HG02970 (cell line): ENCODE measurements around the gene ANKRD30A.
"Not testable (repeated sequence)": the region's sequence is repeated elsewhere in the genome, so short reads cannot be mapped to it uniquely, and the experiment has no call there.

Experiments
- ATAC-seq: cut with Tn5 transposase; IDR thresholded peaks from one replicate; pipeline ENCODE4 v1.9.1; 2021; ENCODE audit warnings: mild to moderate bottlenecking, moderate library complexity, moderate number of reproducible peaks; ENCODE audit not compliant: unreplicated experiment, low FRiP score

Gene ANKRD30A, protein sequence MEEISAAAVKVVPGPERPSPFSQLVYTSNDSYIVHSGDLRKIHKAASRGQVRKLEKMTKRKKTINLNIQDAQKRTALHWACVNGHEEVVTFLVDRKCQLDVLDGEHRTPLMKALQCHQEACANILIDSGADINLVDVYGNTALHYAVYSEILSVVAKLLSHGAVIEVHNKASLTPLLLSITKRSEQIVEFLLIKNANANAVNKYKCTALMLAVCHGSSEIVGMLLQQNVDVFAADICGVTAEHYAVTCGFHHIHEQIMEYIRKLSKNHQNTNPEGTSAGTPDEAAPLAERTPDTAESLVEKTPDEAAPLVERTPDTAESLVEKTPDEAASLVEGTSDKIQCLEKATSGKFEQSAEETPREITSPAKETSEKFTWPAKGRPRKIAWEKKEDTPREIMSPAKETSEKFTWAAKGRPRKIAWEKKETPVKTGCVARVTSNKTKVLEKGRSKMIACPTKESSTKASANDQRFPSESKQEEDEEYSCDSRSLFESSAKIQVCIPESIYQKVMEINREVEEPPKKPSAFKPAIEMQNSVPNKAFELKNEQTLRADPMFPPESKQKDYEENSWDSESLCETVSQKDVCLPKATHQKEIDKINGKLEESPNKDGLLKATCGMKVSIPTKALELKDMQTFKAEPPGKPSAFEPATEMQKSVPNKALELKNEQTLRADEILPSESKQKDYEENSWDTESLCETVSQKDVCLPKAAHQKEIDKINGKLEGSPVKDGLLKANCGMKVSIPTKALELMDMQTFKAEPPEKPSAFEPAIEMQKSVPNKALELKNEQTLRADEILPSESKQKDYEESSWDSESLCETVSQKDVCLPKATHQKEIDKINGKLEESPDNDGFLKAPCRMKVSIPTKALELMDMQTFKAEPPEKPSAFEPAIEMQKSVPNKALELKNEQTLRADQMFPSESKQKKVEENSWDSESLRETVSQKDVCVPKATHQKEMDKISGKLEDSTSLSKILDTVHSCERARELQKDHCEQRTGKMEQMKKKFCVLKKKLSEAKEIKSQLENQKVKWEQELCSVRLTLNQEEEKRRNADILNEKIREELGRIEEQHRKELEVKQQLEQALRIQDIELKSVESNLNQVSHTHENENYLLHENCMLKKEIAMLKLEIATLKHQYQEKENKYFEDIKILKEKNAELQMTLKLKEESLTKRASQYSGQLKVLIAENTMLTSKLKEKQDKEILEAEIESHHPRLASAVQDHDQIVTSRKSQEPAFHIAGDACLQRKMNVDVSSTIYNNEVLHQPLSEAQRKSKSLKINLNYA (N-terminal part only)

DNA sequence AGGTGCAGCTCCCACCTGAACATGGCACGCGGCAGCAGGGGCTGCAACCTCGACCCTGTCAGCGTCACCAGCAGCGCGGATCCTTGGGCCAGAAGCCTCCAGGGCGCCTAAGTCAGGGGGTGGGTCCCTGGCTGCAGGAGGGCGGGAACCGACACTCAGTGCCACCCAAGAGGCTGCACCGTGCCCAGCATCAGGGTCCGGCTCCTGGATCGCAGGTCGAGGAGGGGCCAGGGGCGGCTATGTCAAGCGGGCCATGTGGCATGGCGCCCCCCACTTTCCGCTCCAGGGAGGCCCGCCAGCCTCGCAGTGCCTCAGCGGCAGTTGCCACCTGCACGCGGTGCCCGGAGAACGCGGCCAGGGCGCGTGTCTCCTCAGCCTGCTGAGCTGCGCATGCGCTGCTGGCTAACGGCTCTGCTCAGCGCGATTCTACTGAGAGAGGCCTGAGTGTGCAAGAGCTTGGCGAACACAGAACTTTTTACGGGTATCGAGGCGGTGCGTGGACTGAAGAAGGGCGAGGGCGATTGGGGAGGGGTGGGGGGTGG is at the start of gene ANKRD30A:
ANKRD30A (plus strand) TSS at position 408 of the 542 bp plus-strand sequence. CDS start 190 bp downstream, outside the sequence.
- ATAC-seq = no peak

DNA sequence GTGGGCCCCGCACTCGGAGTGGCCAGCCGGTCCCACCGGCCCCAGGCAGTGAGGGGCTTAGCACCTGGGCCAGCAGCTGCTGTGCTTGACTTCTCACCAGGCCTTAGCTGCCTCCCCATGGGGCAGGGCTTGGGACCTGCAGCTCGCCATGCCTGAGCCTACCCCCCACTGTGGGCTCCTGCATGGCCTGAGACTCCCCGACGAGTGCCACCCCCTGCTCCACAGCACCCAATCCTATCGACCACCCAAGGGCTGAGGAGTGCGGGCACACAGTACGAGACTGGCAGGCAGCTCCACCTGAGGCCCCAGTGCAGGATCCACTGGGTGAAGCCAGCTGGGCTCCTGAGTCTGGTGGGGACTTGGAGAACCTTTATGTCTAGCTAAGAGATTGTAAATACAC is 49.3 kb upstream of the ANKRD30A start:
- ATAC-seq = not testable (repeated sequence)

DNA sequence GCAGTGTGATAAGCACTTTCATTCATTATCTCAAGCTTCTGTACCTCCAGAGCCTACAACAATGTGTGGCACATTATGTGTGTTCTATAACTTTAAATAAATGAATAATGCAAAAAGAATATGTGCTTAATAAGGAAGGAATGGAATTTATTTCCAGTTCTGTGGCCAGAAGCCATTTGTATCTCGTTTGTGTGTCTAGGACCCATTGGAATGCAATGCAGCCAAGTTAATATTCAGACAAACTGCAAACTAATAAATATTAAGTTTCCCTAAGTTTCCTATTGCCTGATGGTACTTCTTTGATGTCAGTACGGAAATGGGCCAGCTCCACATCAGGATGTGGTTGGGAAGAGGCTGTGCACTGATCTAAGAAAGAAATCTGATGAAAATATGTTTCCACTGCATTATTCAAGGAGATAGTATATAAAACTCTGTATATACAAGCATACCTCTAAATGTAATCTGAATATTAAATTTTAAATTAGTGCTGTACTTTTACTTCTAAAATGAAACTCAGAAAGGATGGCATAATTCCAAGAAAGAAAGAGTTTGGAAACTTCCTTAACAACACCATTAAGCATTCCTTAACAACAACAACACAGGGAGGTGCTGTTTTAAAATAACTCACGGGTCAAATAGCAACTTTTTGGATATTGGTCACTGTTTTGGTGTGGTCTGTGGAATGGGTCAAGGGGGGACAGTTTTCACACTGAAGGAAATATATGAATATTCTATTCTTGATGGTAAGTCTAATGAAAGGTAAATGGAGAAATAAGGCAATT is 29.4 kb upstream of the ANKRD30A start:
- no peak for ATAC-seq

DNA sequence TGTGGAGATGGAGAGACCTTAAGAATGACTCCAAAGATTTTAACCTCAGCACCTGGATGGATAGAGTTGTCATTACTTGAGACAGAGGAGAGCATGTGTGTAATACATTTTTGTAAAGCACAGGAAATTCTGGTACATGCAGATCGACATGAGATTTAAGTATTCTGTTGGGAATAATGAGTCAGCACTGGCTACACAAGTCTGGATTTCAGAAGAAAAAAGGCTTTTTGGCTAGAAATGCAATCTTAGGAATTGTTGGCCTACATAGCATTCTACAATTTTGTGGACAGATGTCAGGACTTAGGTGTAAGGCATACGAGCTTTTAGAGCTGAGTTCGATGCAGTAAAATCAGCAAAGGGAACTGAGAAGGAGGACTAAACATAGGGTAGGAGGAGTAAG is 24.1 kb upstream of the ANKRD30A start:
- ATAC-seq = no peak

DNA sequence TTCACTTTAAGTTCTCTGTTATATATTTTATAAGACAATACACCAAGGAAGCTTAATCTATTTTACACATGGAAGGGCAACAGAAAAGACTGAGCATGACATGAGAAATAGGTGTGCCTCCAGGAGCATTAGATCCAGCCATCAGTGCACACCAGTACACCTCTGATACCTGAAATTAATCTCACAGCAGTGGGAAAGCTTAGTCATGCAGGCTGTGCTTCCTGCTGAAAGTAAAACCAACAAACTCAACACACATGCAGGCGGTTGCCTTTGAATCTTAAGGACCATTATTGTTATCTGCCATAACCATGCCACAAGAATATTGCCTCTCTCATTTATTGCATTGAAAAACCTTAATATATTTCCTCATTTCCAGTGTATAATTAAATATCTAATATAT is 16.4 kb upstream of the ANKRD30A start:
- no peak for ATAC-seq

DNA sequence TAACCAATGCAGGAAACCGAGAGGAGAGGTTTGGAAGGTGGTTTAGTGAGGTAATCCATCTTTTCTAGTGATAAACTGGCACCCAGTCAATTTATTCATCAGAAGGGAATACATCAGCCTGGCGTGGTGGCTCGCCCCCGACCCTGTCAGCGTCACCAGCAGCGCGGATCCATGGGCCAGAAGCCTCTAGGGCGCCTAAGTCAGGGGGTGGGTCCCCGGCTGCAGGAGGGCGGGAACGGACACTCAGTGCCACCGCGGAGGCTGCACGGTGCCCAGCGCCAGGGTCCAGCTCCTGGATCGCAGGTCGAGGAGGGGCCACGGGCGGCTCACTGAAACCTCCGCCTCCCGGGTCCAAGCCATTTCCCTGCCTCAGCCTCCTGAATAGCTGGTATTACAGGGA is 866 bp upstream of the ANKRD30A start:
- ATAC-seq = no peak

DNA sequence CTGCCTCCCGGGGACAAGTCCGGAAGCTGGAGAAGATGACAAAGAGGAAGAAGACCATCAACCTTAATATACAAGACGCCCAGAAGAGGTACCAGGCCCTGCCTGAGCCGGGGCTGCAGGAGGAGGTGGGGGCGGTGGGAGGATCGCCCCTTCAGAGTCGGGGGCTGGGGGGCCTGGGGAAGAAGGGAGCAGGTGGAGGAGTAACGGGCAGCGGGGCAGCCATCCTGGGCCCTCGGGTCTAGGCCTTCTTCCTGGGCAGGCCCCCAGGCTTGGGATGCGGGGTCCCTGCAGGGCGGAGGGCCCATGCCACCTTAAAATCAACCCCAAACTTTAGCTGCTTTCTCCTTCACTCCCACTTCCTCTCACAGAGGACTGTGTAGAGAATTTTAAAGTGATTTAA is 523 bp downstream of the ANKRD30A start:
- ATAC-seq = no peak

DNA sequence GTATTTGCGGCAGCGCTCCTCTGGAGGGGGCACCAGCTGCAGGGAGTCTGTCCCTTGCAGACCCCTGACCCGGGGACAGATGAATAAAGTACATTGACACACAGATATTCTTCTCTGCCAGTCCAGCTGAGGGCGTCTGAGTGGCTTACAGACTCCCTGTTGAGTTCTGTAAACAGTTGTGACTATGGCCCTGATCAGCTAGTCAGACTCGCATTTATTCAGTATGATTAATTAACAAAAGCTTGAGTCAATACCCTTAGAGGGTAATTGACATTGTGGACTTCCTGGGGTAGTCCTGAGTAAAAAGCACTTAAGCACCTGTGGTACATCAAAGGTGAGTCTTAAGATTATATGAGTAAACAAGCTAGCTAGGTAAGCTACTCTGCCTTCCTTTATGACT is 21.0 kb downstream of the ANKRD30A start:
- no peak for ATAC-seq

DNA sequence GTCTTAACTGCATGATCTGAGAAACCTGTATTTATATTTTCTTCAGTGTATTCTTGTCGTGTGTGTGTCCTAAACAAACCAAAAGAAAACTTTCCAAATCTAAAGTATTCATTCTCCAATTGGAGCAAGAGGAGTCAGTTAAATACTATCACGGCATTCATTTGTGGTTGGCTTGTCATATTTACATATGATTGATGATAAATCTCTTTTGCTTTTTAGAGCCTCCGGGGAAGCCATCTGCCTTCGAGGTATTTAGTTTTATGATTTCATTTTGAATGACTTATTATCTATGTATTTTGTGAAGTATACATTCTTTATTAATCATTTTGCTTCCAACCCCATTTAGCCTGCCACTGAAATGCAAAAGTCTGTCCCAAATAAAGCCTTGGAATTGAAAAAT is 37.0 kb downstream of the ANKRD30A start:
- not testable (repeated sequence) for ATAC-seq

DNA sequence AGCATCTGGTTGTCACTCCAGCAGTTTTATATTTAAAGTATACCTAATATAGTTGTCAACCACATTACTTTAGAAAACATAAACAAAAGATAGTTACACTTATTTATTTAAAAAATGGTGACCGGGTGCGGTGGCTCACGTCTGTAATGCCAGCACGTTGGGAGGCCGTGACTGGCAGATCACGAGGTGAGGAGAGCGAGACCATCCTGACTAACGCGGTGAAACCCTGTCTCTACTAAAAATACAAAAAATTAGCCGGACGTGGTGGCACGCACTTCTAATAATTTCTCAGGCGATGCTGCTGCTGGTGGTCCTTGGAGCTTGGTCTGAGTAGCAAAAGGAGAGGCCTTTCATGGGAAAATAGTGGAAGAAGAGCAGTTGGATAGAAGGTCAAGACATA is 46.5 kb downstream of the ANKRD30A start:
- ATAC-seq = not testable (repeated sequence)

DNA sequence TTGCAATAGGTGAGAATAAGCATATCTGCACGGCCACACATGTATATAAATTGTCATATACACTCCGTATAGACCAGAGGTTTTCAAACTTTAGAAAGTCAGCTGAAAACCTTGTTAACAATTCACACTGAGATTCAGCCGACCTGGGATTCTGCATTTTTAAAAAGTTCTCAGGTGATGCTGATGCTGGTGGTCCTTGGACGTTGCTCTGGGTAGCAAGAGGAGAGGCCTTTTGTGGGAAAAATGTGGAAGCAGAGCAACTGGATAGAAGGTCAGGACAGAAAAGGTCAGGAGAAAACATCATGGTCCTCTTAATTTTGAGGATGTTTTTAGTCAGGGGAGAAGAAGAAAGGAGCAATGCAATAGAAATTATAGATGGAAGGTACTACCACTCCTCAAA is 52.9 kb downstream of the ANKRD30A start:
- ATAC-seq = not testable (repeated sequence)

DNA sequence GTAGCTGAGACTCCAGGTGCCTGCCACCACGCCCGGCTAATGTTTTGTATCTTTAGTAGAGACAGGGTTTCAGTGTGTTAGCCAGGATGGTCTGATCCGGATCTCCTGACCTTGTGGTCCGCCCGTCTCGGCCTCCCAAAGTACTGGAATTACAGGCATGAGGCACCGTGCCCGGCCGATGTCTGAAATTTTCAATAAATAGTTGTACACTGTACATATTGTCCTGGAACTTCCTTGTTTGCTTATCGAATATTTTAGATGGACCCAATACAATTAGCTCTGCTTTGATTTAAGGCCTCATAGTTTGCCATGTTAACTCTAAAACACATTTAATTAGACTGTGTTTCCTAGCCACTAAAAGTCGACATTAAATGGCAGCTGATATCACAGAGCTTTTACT is 57.3 kb downstream of the ANKRD30A start:
- ATAC-seq = not testable (repeated sequence)

DNA sequence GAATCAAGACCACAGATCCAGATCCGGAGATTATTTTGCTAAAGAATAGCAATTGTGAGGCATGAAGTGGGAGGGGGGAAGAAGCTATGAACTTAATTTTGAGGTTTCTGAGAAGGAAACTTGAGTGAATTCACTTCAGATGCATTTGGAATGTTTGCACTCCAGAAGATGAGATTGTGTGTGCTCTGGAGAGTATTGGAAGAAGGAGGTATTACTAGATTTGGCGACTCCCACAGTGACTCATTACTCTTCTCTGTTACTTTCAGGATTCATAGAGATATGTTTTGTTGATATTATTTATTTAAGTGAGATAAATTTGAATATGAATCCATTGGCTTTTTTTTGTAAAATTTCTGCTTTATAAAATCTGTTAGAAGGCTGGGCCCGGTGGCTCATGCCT is 80.7 kb downstream of the ANKRD30A start:
- ATAC-seq = no peak

DNA sequence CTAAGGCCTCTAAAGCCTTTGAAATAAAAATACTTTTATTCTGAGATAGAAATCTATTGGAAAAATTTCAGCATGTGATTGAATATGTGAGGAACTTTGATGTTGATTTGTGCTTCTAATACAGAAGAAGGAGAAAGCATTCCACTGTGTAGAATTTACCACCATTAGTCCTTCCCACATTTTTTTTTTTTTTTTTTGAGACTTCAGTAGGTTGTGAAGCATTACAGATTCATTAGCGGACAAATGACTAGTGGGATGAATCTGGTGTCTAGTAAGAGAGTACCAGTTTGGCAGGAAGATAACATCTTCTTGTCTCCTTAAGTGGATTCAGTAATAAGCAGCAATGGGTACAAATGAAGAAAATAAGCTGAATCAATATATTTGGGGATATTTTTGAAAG is 95.5 kb downstream of the ANKRD30A start:
- no peak for ATAC-seq

DNA sequence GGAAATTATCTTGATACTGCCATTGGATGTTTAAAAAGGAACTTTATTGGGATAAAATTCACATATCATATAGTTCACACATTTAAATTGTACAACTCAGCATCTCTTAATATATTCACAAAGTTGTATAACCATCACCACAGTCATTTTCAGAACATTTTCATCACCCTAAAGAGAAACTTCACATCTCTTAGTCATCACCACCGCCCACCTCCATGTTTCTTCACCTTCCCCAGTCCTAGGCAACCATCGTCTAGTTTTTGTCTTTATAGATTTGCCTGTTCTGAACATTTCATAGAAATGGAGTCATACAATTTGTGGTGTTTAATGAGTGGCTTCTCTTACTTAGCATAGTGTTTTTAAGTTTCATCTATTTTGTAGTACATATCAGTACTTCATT is 96.6 kb downstream of the ANKRD30A start:
- no peak for ATAC-seq

DNA sequence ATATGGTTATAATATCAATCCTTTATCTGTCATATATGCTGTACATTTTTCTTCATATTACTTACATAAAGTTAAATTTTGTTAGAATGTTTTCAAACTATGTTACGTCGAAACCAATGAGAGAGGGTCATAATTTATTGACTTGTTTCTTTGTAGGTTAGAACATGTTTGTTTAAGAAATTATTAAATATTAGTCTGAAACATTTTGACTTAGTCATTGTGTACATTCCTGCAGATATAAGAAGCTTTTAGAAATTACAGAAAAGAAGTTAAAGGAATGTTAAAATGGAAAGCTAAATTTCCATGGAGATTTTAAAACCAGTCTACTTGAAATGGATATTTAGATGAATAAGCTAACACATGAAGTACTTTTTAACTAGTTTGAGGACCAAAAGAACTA is 99.8 kb downstream of the ANKRD30A start:
- no peak for ATAC-seq

DNA sequence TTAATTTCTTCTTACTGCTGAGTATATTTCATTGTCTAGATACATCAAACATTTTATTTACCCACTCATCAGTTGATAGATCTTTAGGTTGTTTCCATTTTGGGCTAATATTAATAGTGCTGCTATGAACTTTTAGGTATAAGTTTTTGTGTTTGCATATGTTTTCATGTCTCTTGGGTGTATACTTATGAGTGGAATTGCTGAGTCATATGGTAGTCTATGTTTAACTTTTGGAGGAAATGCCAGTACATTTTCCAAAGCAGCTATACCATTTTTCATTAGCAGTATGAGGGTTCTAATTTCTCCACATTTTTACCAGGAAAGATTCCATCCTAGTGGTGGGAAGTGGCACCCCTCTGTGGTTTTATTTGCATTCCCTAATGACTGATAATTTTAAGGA is 101.1 kb downstream of the ANKRD30A start:
- ATAC-seq = no peak

DNA sequence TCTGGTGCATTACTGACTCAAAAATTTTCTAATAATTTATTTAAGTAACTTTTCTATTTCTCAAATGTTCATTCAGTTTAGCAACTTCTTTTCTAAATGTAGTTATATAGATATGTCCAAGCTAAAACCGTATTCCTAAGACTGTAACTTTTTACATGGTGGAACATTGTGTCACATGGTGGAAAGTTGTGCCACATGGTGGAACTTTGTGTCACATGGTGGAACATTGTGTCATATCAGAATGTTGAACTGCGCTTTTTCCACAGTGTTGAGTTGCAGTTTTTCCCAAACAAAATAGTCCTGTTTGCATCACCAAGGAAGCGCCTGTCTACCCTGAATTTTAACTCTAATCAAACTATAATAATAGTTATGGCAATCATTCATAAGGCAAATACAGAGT is 109.3 kb downstream of the ANKRD30A start:
- no peak for ATAC-seq

DNA sequence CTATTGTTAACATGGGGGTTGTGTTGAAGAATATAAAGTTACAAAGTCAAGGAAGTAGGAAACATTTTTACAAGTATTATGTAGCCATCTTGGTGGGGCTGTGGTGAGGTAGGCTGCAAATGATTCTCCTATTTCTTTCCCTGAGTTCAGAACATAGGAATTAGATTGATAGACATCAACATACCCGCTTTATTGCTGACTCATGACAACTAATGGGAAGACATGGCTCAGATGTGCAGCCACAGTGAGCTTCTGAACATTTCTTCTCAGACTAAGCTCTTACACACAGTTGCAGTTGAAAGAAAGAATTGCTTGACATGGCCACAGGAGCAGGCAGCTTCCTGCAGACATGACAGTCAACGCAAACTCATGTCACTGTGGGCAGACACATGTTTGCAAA is 110.7 kb downstream of the ANKRD30A start:
- no peak for ATAC-seq

DNA sequence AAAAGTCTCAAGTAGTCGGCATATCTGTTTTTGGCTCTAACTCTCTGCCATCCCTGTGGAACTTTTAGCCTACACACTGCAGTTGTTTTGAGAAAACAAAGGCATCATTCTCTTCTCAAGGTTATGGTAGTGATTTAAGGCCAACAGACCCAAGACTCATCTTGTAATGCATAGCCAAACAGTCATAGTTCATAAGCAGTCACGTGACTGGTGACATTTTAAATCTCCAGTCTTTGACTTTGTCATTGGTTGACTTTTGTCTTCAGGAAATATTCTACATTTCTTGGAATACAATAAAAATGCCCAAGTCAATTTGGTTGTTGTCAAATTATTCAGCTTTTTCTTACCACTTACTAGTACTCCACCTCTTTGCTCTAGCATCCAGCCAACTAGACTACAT is 114.8 kb downstream of the ANKRD30A start:
- ATAC-seq = no peak
